Fibroblast of gingiva (primary cell): ENCODE measurements around the gene EFCAB11.

ENCODE experiments used
- DNase-seq: peaks from one replicate; pipeline ENCODE4 v3.0.0-alpha.2; 2011; ENCODE audit warnings: low read depth

Gene EFCAB11

GRCh38 chr14:89954070-89955021, at the start of gene EFCAB11:
EFCAB11 (minus strand) TSS chr14:89954730; CDS start chr14:89954660, 70 bp downstream.
- DNase-seq, result peak; percentile 98

GRCh38 chr14:90003526-90004307, 49.2 kb upstream of the EFCAB11 start:
- DNase-seq, result no peak

GRCh38 chr14:90000935-90001334, 46.4 kb upstream of the EFCAB11 start:
- no peak for DNase-seq

GRCh38 chr14:89996963-89997362, 42.4 kb upstream of the EFCAB11 start:
- no peak for DNase-seq

GRCh38 chr14:89992273-89992672, 37.7 kb upstream of the EFCAB11 start:
- DNase-seq, result no peak

GRCh38 chr14:89990623-89991275, 36.2 kb upstream of the EFCAB11 start:
- no peak for DNase-seq

GRCh38 chr14:89990218-89990617, 35.7 kb upstream of the EFCAB11 start:
- DNase-seq, result no peak

- no peak for DNase-seq
Observed at GRCh38 chr14:89988787-89989186, 34.3 kb upstream of the EFCAB11 start.

- DNase-seq, result no peak
Observed at GRCh38 chr14:89987161-89987475, 32.6 kb upstream of the EFCAB11 start.

GRCh38 chr14:89986462-89987160, 32.1 kb upstream of the EFCAB11 start:
- no peak for DNase-seq

- DNase-seq, result no peak
Observed at GRCh38 chr14:89983375-89983774, 28.8 kb upstream of the EFCAB11 start.

- DNase-seq, result no peak
Observed at GRCh38 chr14:89978656-89979055, 24.1 kb upstream of the EFCAB11 start.

- no peak for DNase-seq
Observed at GRCh38 chr14:89977668-89978067, 23.1 kb upstream of the EFCAB11 start.

GRCh38 chr14:89973234-89973823, 18.8 kb upstream of the EFCAB11 start:
- DNase-seq, result peak; percentile 64

- no peak for DNase-seq
Observed at GRCh38 chr14:89965839-89966238, 11.3 kb upstream of the EFCAB11 start.

- no peak for DNase-seq
Observed at GRCh38 chr14:89963288-89963978, 8.9 kb upstream of the EFCAB11 start.

- DNase-seq, result no peak
Observed at GRCh38 chr14:89960914-89961313, 6.4 kb upstream of the EFCAB11 start.

GRCh38 chr14:89959853-89960445, 5.4 kb upstream of the EFCAB11 start:
- DNase-seq, result no peak

GRCh38 chr14:89958966-89959365, 4.4 kb upstream of the EFCAB11 start:
- DNase-seq, result no peak

GRCh38 chr14:89957791-89958190, 3.3 kb upstream of the EFCAB11 start:
- DNase-seq, result no peak

GRCh38 chr14:89957376-89957775, 2.8 kb upstream of the EFCAB11 start:
- DNase-seq, result no peak
